Sigmoid colon (tissue), 7 donors: ENCODE measurements around the gene ASPN. TPM values are rescaled to one million over a fixed set of nuclear protein-coding genes. Genes with fewer than 3 reads are reported as not detected.

ENCODE experiments used
- DNase-seq: peaks from one replicate; pipeline ENCODE4 v3.0.0-alpha.2; 2019
- H3K27ac ChIP-seq, 4 donors: fragments of 200-600 bp; sonication (generic); one replicate each; pipeline ENCODE4 v1.5.1; 2016 to 2019; ENCODE audit warnings: mild to moderate bottlenecking in 1 of 4
- H3K27me3 ChIP-seq, 3 donors: fragments of 200-600 bp; sonication (generic); one replicate each; pipeline ENCODE4 v1.5.1; 2019; ENCODE audit warnings: mild to moderate bottlenecking in 1 of 3
- H3K36me3 ChIP-seq, 4 donors: fragments of 200-600 bp; sonication (generic); one replicate each; pipeline ENCODE4 v1.5.1; 2016 to 2019
- H3K4me1 ChIP-seq, 4 donors: fragments of 200-600 bp; sonication (generic); one replicate each; pipeline ENCODE4 v1.5.1; 2017 to 2019
- H3K4me3 ChIP-seq, 4 donors: fragments of 200-600 bp; sonication (generic); one replicate each; pipeline ENCODE4 v1.5.1; 2017 to 2019; ENCODE audit warnings: mild to moderate bottlenecking in 2 of 4, moderate library complexity in 1 of 4
- H3K9me3 ChIP-seq, 4 donors: fragments of 200-600 bp in 3 of 4; sonication (generic) in 3 of 4; one replicate each; pipeline versions ENCODE4 v1.5.1 to v1.6.1; 2013 to 2019
- EP300 ChIP-seq, 4 donors: sonication (generic); formaldehyde crosslinking; IDR thresholded peaks; one replicate each; pipeline ENCODE4 v1.6.1; 2017; ENCODE audit warnings: antibody characterized with exemption in 4 of 4
- POLR2A ChIP-seq, 2 donors: fragments of 450-650 bp; IDR thresholded peaks; one replicate each; pipeline ENCODE4 v1.6.1; 2016; ENCODE audit warnings: antibody characterized with exemption in 2 of 2, mild to moderate bottlenecking in 2 of 2, moderate library complexity in 2 of 2
- POLR2AphosphoS5 ChIP-seq, 4 donors: sonication (generic); formaldehyde crosslinking; IDR thresholded peaks; one replicate each; pipeline ENCODE4 v1.6.1; 2017; ENCODE audit warnings: antibody characterized with exemption in 4 of 4
- WGBS, 2 donors: extraction: QIAGEN DNeasy Blood & Tissue Kit; methylation state at CpG; one replicate each; pipeline ENCODE4 v1.1.7; 2013; 5-methylcytosine and 5-hydroxymethylcytosine counted together
- intact Hi-C: fragments of 100-400 bp; cut with DNase I; formaldehyde crosslinking; loops from one replicate; pipeline ENCODE4 v1.15.1; 2023
- polyA plus RNA-seq, 3 donors: library from polyadenylated mRNA; stranded (reverse); fragments of 200-250 nt; gene quantifications; one replicate each; pipeline ENCODE4 v1.2.3, GENCODE V29; 2013
- total RNA-seq, 4 donors: library from RNA; depleted of rRNA; stranded (reverse); fragments of >200 nt; gene quantifications; one replicate each; pipeline ENCODE4 v1.1.0, GENCODE V29; 2016
- TF ChIP-seq, protein P1 (sequence below), 4 experiments: fragments of 450-650 bp in 3 of 4; fragments of 200-600 bp in 1 of 4; IDR thresholded peaks; one replicate each; pipeline ENCODE4 v1.5.1; 2016 to 2019; ENCODE audit warnings: antibody characterized with exemption in 4 of 4, mild to moderate bottlenecking in 3 of 4, moderate library complexity in 2 of 4
- donor health status: healthy with polysubstance abuse.
- donor health status: Bipolar disorder and iron deficiency.
- donor health status: healthy.

ASPN gene
- total and polyA plus RNA-seq, 7 donors = 1.5 to 96.9 (median 9.4) TPM

DNA sequence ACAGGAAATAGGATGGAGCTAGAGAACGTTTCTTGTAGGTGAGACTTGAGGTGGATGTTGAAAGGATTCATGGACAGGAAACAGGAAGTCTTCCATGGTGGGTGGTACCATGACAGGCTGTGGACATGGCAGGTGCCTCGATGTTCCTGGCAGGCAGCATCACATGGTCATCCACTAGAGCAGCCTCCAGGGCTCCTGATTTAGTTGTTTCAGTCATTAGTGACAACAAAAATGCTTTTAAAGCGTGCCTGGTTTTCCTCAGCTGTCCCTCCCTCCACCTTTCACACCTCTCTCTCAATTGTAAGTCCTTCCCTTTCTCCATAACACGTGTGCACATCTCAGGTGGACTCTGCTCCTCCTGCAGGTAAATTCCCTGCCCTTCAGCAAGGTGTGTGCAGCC, 25.2 kb upstream of the ASPN start:
- 62% methylated on average over 4 of the region's 4 CpGs for WGBS, 2 donors
- H3K4me3 ChIP-seq = no peak overlapping the region
- intact Hi-C loops = loop anchor here (2.0 kb wide), 1 partner anchor 43 kb away; no protein-coding TSS in a partner anchor
- no peaks in the 10 kb centered on the region for H3K27me3 ChIP-seq
- peaks cover 0 to 74% (median 64%) of the 10 kb centered on the region in 4 donors for H3K4me1 ChIP-seq
- peak overlapping the region; percentile 72 to 88 (median 82) for H3K27ac ChIP-seq
- no peaks in the 10 kb centered on the region for H3K36me3 ChIP-seq
- no peak for DNase-seq
- no peaks in the 10 kb centered on the region for H3K9me3 ChIP-seq
- TF ChIP-seq POLR2AphosphoS5 (IDR thresholded peaks at IDR 0.05) (peak in 1 of 4 donors; percentile 27), EP300 (IDR thresholded peaks at IDR 0.05) (no peak), POLR2A (IDR thresholded peaks at IDR 0.05) (no peak)
- TF ChIP-seq, protein P1, sequence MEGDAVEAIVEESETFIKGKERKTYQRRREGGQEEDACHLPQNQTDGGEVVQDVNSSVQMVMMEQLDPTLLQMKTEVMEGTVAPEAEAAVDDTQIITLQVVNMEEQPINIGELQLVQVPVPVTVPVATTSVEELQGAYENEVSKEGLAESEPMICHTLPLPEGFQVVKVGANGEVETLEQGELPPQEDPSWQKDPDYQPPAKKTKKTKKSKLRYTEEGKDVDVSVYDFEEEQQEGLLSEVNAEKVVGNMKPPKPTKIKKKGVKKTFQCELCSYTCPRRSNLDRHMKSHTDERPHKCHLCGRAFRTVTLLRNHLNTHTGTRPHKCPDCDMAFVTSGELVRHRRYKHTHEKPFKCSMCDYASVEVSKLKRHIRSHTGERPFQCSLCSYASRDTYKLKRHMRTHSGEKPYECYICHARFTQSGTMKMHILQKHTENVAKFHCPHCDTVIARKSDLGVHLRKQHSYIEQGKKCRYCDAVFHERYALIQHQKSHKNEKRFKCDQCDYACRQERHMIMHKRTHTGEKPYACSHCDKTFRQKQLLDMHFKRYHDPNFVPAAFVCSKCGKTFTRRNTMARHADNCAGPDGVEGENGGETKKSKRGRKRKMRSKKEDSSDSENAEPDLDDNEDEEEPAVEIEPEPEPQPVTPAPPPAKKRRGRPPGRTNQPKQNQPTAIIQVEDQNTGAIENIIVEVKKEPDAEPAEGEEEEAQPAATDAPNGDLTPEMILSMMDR (IDR thresholded peaks at IDR 0.05) = no peak

GRCh38 chr9:92507005-92507404, 24.7 kb upstream of the ASPN start:
- no peak overlapping the region for H3K4me3 ChIP-seq
- intact Hi-C loops = loop anchor here (2.0 kb wide), 1 partner anchor 42 kb away; no protein-coding TSS in a partner anchor
- H3K36me3 ChIP-seq = no peaks in the 10 kb centered on the region
- H3K9me3 ChIP-seq = no peaks in the 10 kb centered on the region
- peaks cover 0 to 74% (median 66%) of the 10 kb centered on the region in 4 donors for H3K4me1 ChIP-seq
- no peak for TF ChIP-seq EP300 (IDR thresholded peaks at IDR 0.05)
- TF ChIP-seq, protein P1 (IDR thresholded peaks at IDR 0.05) = no peak
- no peak for TF ChIP-seq POLR2A (IDR thresholded peaks at IDR 0.05)
- TF ChIP-seq POLR2AphosphoS5 (IDR thresholded peaks at IDR 0.05) = no peak
- H3K27ac ChIP-seq = peak overlapping the region; percentile 72 to 88 (median 82)
- no peak for DNase-seq
- WGBS, 2 donors = 91% methylated on average over 2 of the region's 2 CpGs
- H3K27me3 ChIP-seq = no peaks in the 10 kb centered on the region

DNA sequence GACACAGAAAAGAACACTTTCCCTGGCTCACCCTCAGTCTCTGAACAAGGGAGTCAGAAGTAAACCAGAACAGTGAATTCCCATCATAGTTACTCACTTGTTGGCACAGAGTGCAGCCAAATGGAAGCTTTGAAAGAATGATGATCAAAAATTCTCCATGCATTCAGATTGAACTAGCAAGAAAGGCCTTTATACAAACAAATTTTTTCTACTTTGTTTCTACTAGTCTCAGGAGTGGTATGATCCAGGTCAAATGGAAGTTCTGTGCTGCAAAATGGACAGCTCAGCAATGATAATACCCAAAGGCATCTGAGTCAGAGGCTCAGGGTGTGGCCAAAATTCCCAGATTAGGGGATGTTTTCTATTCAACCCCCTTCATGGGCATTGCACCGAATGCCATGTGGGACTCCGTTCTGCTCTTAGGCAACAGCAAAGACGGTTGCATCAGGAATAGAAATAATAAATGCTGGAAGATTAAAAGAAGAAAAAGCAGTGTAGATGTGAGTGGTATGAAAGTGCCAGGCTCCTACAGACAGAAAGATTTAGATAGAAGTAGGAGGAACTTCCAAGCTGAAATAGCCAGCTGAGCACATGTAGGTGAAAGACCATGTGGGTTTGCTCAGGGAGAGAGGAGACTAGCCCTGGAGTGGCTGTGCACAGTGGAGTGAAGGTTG, 24.0 kb upstream of the ASPN start:
- TF ChIP-seq POLR2AphosphoS5 (IDR thresholded peaks at IDR 0.05) = peak in 3 of 4 donors; percentile 48 to 63 (median 63)
- TF ChIP-seq POLR2A (IDR thresholded peaks at IDR 0.05) = no peak
- TF ChIP-seq, protein P1 (IDR thresholded peaks at IDR 0.05) = no peak
- TF ChIP-seq EP300 (IDR thresholded peaks at IDR 0.05) = no peak
- Histone ChIP-seq H3K9me3 (no peaks in the 10 kb centered on the region), H3K36me3 (no peaks in the 10 kb centered on the region), H3K4me3 (no peak overlapping the region), H3K27me3 (no peaks in the 10 kb centered on the region), H3K27ac (peak overlapping the region; percentile 72 to 88 (median 82)), H3K4me1 (peaks cover 0 to 78% (median 70%) of the 10 kb centered on the region in 4 donors)
- intact Hi-C loops = loop anchor here (2.0 kb wide), 1 partner anchor 42 kb away; no protein-coding TSS in a partner anchor
- DNase-seq = peak; percentile 75
- 71 to 91% methylated on average over 3 of the region's 3 CpGs for WGBS, 2 donors

DNA sequence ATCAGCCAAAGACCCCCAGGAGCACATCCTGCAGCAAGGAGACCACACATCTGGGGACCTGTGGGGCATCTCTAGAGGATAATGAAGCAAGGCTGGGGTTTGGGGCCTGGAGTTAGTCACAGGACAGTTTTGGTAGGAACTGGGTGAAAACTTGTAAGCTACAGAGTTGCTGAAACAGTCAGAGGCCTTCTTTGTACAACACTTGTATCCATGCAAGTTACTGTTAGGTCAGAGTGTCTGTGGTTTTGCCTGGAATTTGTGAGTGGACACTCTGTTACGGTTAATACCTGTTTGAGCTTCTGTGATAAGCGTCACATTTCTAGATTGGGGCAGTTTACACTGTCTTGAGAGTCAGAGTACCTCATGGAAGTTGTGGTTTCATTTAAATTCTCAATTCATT, 22.6 kb upstream of the ASPN start:
- no peaks in the 10 kb centered on the region for H3K36me3 ChIP-seq
- no peak for TF ChIP-seq POLR2AphosphoS5 (IDR thresholded peaks at IDR 0.05)
- no peak for TF ChIP-seq EP300 (IDR thresholded peaks at IDR 0.05)
- no peak for TF ChIP-seq POLR2A (IDR thresholded peaks at IDR 0.05)
- TF ChIP-seq, protein P1 (IDR thresholded peaks at IDR 0.05) = no peak
- no peak for DNase-seq
- H3K4me1 ChIP-seq = peaks cover 0 to 85% (median 77%) of the 10 kb centered on the region in 4 donors
- H3K27me3 ChIP-seq = no peaks in the 10 kb centered on the region
- intact Hi-C loops = no loop called here
- H3K27ac ChIP-seq = peak overlapping the region; percentile 72 to 88 (median 82)
- no peaks in the 10 kb centered on the region for H3K9me3 ChIP-seq
- WGBS, 2 donors = 95 to 98% methylated on average over 2 of the region's 2 CpGs
- H3K4me3 ChIP-seq = no peak overlapping the region
